Keratinocyte (primary cell): Measurements from ENCODE around the gene OR4K2. TPM values are rescaled to one million over a fixed set of nuclear protein-coding genes. Genes with fewer than 3 reads are reported as not detected.

Experiments used
- DNase-seq: peaks from one replicate; pipeline ENCODE4 v3.0.0-alpha.2; 2011; ENCODE audit warnings: low read depth, missing footprints, low spot score
- FAIRE-seq: peaks from 2 replicates; lab custom pipeline; 2011; peaks lifted over from hg19 to GRCh38; lab: Jason Lieb, UNC
- H2AFZ ChIP-seq: 2 replicates; pipeline ENCODE4 v1.6.0; 2012; ENCODE audit warnings: low read length, control low read depth, inconsistent platforms; ENCODE audit not compliant: control insufficient read depth
- H3K27ac ChIP-seq: 2 replicates; pipeline ENCODE4 v1.5.1; 2011; ENCODE audit warnings: low read length; ENCODE audit not compliant: control insufficient read depth, insufficient read depth
- H3K27me3 ChIP-seq: 3 replicates; pipeline ENCODE4 v1.6.0; 2011; ENCODE audit warnings: low read length; ENCODE audit not compliant: control insufficient read depth, insufficient read depth; ENCODE audit errors: extremely low read depth
- H3K36me3 ChIP-seq, 2 experiments: 2 replicates in 1 of 2; 3 replicates in 1 of 2; pipeline ENCODE4 v1.5.1; 2011; ENCODE audit warnings: low read length in 2 of 2, mild to moderate bottlenecking in 1 of 2; ENCODE audit not compliant: control insufficient read depth in 2 of 2, insufficient read depth in 2 of 2; ENCODE audit errors: extremely low read depth in 1 of 2
- H3K4me1 ChIP-seq: 3 replicates; pipeline ENCODE4 v1.5.1; 2011; ENCODE audit warnings: low read length; ENCODE audit not compliant: control insufficient read depth, insufficient read depth; ENCODE audit errors: extremely low read depth
- H3K4me2 ChIP-seq: 3 replicates; pipeline ENCODE4 v1.6.0; 2011; ENCODE audit warnings: low read depth, low read length; ENCODE audit not compliant: control insufficient read depth, insufficient read depth; ENCODE audit errors: extremely low read depth
- H3K4me3 ChIP-seq, 3 experiments: fragments of 200-600 bp in 1 of 3; sonication (generic) in 1 of 3; 2 replicates in 2 of 3; 3 replicates in 1 of 3; pipeline ENCODE4 v1.5.1; 2011 to 2016; ENCODE audit warnings: low read length in 3 of 3, mild to moderate bottlenecking in 3 of 3, control low read depth in 2 of 3, inconsistent platforms in 1 of 3, low read depth in 1 of 3, mixed read lengths in 1 of 3, mixed run types in 1 of 3, moderate library complexity in 1 of 3; ENCODE audit not compliant: control insufficient read depth in 2 of 3, insufficient read depth in 2 of 3; ENCODE audit errors: extremely low read depth in 1 of 3
- H3K79me2 ChIP-seq: 2 replicates; pipeline ENCODE4 v1.6.0; 2012; ENCODE audit warnings: low read length; ENCODE audit not compliant: control insufficient read depth, insufficient read depth
- H3K9ac ChIP-seq: 3 replicates; pipeline ENCODE4 v1.6.0; 2011; ENCODE audit warnings: low read length; ENCODE audit not compliant: control insufficient read depth, insufficient read depth; ENCODE audit errors: extremely low read depth
- H3K9me1 ChIP-seq: 3 replicates; pipeline ENCODE4 v1.6.0; 2011; ENCODE audit warnings: low read length; ENCODE audit not compliant: control insufficient read depth, insufficient read depth; ENCODE audit errors: extremely low read depth
- H3K9me3 ChIP-seq: 2 replicates; pipeline ENCODE4 v1.5.1; 2012; ENCODE audit warnings: low read depth, low read length; ENCODE audit not compliant: control insufficient read depth
- H4K20me1 ChIP-seq: 3 replicates; pipeline ENCODE4 v1.6.0; 2011; ENCODE audit warnings: low read length; ENCODE audit not compliant: control insufficient read depth, insufficient read depth; ENCODE audit errors: extremely low read depth
- EZH2 ChIP-seq: IDR thresholded peaks from one replicate; pipeline ENCODE4 v1.6.1; 2012; ENCODE audit warnings: inconsistent platforms, mild to moderate bottlenecking, low read length, moderate library complexity
- dilution Hi-C: fragments of 300-500 bp; cut with MboI; formaldehyde crosslinking; loops from one replicate; pipeline ENCODE4 v1.7.0; 2020; ENCODE audit warnings: low sequenced_read_pairs; ENCODE audit not compliant: extremely low pct_ligation_motif_present
- polyA plus RNA-seq, 5 experiments: library from polyadenylated mRNA; depleted of rRNA in 3 of 5; stranded (reverse) in 3 of 5; stranded (forward) in 1 of 5; unstranded in 1 of 5; fragments of >200 nt; gene quantifications; 1 replicate in 1 of 5; 2 replicates in 3 of 5; 3 replicates in 1 of 5; pipeline versions ENCODE4 v1.2.1 to v1.2.3, GENCODE V29; 2011 to 2012; ENCODE audit warnings: missing spikeins in 2 of 5, low read depth in 1 of 5, low replicate concordance in 1 of 5
- TF ChIP-seq, protein P1 (sequence below), 3 experiments: IDR thresholded peaks in 1 of 3; conservative IDR thresholded peaks in 1 of 3; optimal IDR thresholded peaks in 1 of 3; 2 replicates in 2 of 3; 3 replicates in 1 of 3; pipeline versions ENCODE3 to v1.5.1; 2011; ENCODE audit warnings: low read length in 3 of 3, mild to moderate bottlenecking in 3 of 3, moderate library complexity in 2 of 3, control low read depth in 1 of 3, inconsistent platforms in 1 of 3; ENCODE audit not compliant: insufficient read depth in 2 of 3; ENCODE audit errors: extremely low read depth in 1 of 3

The OR4K2 gene
- polyA plus RNA-seq, 1 donor (not counting 4 experiments of a cell fraction or from before 2014, with no cell fraction given): not detected

DNA sequence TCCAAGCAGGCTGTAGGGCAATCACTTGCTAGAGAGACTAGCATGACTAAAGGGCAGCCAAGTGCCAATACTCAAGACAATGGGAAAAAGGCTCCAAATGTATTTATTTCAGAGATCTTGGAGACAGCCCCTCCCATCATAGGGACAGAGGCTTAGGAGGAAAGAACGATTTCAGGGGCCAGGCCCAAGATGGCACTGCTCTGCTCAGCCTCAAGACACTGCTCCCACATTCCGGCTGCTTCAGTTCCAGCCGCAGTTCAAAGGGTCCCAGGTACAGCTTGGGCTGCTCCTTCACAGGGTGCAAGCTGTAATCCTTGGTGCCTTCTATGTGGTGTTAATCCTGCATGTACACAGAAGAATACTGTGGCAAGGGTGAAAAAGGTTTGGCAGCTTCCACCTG lies 26.1 kb downstream of the OR4K2 start:
- dilution Hi-C loops: no loop called here
- no peak for DNase-seq
- Histone ChIP-seq H3K27me3 (no peaks in the 10 kb centered on the region), H3K9me3 (peaks cover 6% of the 10 kb centered on the region), H3K79me2 (no peaks in the 10 kb centered on the region), H3K4me3 (no peak overlapping the region), H3K4me2 (no peak overlapping the region), H2AFZ (no peak overlapping the region), H4K20me1 (no peaks in the 10 kb centered on the region), H3K36me3 (no peaks in the 10 kb centered on the region), H3K4me1 (no peaks in the 10 kb centered on the region), H3K9me1 (no peaks in the 10 kb centered on the region), H3K27ac (no peak overlapping the region), H3K9ac (no peak overlapping the region)
- FAIRE-seq: no peak
- no peak for TF ChIP-seq EZH2
- TF ChIP-seq, protein P1, sequence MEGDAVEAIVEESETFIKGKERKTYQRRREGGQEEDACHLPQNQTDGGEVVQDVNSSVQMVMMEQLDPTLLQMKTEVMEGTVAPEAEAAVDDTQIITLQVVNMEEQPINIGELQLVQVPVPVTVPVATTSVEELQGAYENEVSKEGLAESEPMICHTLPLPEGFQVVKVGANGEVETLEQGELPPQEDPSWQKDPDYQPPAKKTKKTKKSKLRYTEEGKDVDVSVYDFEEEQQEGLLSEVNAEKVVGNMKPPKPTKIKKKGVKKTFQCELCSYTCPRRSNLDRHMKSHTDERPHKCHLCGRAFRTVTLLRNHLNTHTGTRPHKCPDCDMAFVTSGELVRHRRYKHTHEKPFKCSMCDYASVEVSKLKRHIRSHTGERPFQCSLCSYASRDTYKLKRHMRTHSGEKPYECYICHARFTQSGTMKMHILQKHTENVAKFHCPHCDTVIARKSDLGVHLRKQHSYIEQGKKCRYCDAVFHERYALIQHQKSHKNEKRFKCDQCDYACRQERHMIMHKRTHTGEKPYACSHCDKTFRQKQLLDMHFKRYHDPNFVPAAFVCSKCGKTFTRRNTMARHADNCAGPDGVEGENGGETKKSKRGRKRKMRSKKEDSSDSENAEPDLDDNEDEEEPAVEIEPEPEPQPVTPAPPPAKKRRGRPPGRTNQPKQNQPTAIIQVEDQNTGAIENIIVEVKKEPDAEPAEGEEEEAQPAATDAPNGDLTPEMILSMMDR (optimal IDR thresholded peaks at IDR 0.05 in 1 of 3, IDR thresholded peaks at IDR 0.05 in 1 of 3, conservative IDR thresholded peaks at IDR 0.05 in 1 of 3; ENCODE audit: extremely low read depth in 1 of 3, insufficient read depth in 2 of 3, low read length in 3 of 3): no peak

DNA sequence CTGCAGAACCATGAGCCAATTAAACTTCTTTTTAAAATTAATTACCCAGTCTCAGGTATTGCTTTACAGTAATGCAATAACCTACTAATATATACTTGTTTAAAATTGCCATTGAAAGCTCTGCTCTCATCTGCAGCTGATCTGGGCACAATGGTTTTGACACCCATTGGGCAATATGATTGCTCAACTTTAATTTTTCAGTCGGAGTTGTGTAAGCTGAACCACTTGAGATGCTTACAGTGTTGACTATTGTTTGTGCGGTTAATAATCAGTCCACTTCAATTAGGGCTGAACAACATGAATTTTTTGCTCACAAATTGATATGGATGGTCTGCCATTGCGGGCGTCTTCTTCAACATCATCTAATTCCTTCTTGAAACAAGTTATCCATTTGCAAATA lies 27.5 kb downstream of the OR4K2 start:
- no peak overlapping the region for H3K4me3 ChIP-seq
- no peaks in the 10 kb centered on the region for H3K4me1 ChIP-seq
- H3K9ac ChIP-seq: no peak overlapping the region
- no peaks in the 10 kb centered on the region for H3K36me3 ChIP-seq
- peaks cover 9% of the 10 kb centered on the region for H3K9me3 ChIP-seq
- H3K9me1 ChIP-seq: no peaks in the 10 kb centered on the region
- H2AFZ ChIP-seq: no peak overlapping the region
- no peak overlapping the region for H3K27ac ChIP-seq
- H3K27me3 ChIP-seq: no peaks in the 10 kb centered on the region
- DNase-seq (no peak), FAIRE-seq (no peak)
- no peaks in the 10 kb centered on the region for H4K20me1 ChIP-seq
- TF ChIP-seq, protein P1 (optimal IDR thresholded peaks at IDR 0.05 in 1 of 3, IDR thresholded peaks at IDR 0.05 in 1 of 3, conservative IDR thresholded peaks at IDR 0.05 in 1 of 3; ENCODE audit: extremely low read depth in 1 of 3, insufficient read depth in 2 of 3, low read length in 3 of 3): no peak
- no peak for TF ChIP-seq EZH2
- H3K79me2 ChIP-seq: no peaks in the 10 kb centered on the region
- dilution Hi-C loops: no loop called here
- no peak overlapping the region for H3K4me2 ChIP-seq
